HG03442 (cell line): Measurements from ENCODE around the gene TIMM10B.

Experiments used
- ATAC-seq: cut with Tn5 transposase; IDR thresholded peaks from one replicate; pipeline ENCODE4 v1.9.1; 2021; ENCODE audit warnings: mild to moderate bottlenecking, moderate library complexity; ENCODE audit not compliant: unreplicated experiment

TIMM10B gene

DNA sequence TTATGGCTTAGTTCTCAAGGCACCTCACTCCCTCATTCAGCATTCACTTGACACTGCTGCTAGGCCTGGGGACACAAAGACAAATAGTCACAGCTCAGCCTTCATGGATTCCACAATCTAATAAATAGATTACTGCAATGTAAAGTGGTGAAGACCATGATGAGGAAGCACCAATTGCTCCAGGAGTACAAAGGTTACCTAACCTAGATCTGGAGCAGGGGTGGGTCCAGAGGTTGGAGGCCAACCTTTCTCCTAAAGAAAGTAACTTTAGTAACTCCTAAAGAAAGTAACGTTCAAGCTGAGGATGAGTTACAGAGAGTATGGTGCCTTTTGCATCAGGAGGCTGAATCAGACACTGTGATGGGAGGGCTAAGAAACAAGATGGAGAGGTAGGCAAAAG is 11.7 kb upstream of the TIMM10B start:
- ATAC-seq, result no peak

DNA sequence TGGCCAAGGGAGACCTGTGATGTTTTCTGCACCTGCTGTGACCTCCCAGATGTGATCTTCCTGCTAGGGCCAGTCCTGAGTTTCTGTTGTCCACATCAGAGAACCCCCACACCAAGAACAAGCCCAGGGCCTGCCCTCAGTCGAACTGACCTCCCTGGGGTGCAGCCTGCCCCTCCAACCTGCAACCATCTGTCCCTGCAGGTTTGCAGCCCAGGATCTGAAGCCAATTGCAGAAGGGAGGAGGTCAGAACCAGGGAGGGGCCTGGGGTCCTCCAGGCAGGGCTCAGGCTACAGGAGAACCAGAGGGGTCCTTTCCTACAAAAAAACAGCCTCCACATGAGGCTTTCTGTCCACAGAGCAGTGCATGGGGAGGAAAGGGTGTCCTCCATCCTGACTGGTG is 8.4 kb upstream of the TIMM10B start:
- ATAC-seq, result no peak

DNA sequence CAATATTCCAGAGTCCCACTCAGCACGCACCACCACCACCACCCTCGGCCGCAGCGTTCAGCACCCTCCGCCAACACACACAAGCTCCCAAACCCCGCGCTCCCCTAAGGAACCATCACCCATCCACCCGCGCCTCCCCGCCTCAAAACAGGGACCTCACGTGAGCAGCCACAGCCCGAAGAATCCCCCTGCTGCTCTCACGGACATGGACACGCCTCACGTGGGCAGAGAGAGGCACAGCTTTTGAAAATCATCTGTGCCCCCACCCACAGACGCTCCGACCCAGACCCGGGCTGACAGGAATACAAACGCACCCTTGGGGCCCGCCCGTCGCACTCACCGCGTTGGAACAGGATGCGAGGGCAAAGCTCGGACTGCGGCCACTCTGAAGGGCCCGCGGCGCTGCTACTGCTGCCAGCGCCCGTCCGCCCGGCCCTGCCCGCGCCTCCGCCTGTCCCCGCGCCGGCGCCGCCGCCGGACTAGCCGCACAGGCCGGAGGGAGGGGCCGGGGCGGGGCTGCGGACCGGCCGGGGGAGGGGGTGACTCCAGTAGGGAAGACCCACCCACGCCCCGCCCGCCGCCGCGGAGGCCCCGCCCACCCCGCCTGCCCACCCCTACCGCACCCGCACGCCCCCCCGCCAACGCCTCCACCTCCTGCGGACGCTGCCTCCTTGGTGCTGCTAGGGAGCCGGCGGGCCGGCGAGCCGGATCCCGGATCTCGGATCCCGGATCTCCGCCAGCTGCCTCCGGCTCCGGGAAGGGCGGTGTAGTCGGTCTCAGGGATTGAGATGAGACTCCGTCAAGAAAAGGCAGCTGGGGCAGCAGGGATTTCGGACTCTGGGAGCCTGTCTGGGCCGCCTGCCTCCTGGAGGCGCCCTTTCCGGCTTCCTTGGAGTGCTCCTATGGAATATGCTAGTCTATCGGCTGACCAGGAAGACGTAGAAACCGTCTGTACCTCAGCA is 7.6 kb upstream of the TIMM10B start, which contains the start of gene TRIM3:
Gene TRIM3, minus strand, starts transcription at position 491 of the 962 bp plus-strand sequence. CDS start 8,246 bp downstream, outside the sequence.
- ATAC-seq, result peak; percentile 64

DNA sequence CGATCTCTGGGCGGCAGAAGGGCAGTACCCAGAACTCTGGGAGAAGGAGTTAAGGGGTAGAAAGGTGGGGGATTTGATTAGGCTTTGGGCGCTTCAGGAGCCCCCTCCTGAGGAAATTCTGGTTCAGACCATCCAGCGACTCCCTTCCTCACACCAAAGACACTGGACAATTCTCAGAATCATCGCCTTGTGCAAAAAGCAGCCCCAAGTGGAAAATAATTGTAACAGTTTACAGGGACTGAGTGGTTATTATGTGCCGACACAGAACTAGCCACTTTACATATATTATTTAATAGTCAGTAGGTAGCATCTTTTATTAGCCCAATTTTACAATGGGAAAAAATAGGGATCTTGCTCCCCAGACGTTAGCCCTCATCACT is 6.9 kb upstream of the TIMM10B start:
- ATAC-seq, result no peak

DNA sequence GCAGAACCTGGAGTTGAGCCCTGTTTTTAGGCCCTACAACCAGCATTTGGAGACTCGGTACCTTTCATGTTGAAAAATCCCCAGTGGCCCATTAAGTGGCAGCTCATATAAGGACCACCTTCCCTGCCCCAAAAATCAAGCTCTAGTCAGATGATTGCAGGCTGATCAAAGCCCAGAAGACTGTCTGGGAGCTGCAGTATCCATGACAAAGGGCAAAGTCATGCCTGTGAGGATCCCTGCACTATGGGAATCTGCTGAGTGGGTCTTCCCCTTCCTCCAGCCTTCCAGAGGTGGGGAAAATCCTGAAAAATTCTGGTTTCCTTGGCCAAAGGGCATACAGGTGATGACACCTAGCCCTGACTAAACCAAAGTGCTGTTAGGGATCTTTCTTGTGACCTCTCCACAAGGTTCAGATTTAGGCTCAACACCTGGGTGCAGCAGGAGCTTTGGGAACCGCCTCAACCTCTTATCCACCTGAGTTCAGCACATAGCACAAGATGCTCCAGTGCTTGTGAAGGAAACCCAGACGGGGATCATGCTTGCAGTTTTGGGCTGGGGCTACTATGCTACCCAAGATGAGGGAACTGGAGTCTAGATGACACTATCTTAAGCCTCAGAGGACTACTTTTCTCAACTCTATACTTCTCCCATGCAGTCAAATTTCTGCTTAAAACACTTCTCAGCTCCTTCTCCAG is 6.3 kb upstream of the TIMM10B start:
- ATAC-seq, result no peak

DNA sequence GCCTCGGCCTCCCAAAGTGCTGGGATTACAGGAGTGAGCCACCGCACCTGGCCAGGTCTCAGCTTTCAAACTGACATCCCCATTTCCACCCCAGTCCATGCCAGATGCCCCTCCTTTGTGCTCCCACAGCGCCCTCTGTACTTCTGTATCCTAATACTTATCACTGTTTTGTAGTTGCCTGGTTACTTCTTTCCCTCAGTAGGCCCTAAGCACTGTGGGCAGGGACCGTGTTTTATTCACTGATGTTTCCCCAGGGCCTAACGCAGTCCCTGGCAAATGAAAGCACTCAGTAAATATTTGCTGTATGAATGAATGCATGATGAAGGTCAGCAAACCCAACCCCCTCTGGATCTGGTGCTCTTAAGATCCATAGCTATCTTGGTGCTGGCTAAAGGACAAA is 5.4 kb upstream of the TIMM10B start:
- no peak for ATAC-seq

DNA sequence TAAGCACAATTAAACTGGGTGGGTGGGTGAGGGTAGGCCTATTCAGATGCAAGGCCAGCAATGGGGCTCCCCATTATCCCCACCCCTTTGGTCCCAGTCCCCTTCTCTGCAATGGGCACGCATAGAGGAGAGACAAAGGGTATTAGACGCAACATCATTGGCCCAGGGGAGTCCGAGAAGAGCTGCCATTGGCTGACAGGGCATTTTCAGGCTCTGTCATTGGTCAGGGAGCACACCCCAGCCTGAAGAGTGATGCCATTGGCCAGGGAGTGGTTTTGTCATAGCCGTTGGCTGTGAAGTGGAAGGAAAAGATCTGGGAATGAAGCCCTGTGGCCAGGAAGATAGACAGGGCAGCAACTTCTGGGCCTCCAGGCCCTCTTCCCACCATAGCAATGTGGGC is 4.7 kb upstream of the TIMM10B start:
- no peak for ATAC-seq

DNA sequence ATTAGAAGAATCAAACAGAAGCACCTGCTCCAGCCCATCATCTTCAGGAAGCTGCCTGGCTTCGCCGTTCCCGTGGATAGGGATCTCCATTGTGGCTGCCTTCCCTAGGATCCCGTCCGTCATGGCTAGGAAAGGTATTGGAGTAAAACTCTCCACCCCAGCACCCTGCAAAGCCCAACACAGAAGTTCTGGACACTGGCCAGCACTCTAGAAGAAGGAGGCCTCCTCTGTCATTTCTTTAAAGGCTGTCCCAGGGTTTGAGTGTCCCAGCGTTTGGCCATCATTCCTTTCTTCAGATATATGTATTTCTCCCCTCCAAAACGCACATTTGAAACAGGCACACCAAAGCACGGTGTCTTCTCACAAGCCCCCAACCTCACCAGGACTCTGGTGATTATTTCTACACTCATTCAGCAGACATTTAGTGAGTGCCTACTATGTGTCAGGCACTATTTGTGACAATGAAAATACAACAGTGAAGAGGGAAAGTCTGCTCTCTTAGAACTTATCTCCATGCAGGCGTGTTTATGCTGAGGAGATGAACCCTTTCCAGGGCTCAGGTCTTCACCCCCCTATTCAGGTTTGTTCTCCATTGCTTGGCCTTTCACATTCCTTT is 894 bp upstream of the TIMM10B start:
- ATAC-seq, result no peak

DNA sequence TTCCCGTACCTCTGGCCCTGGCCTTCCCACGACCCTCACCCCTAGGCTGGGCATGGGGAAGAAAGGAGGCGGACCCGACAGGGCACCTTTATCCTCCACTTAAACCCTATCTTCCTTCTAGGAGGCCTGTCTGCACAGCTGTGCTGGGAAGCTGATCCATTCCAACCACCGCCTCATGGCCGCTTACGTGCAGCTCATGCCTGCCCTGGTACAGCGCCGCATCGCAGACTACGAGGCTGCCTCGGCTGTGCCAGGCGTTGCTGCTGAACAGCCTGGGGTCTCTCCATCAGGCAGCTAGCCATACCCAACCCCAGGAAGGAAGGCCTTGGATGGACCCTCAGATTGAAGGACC is 599 bp downstream of the TIMM10B start:
- ATAC-seq, result peak; percentile 1

DNA sequence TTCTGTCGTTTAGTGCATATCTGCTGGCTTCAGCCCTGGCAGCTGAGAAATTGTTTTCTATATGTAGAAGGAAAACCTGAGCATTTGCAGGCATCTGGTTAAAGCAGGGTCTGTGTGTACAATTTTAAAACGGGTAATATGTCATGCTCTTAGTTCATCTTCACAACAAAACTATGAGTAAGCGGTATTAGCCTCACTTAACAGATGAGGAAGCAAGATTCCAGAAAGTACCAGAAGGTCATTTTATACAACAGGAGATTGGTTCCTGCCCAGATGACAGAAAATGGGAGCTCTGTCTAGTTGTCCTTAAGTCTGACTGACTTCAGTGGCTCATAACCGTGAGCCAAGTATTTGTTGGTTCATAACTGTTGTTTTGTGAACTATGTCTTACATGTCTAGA is 1.1 kb downstream of the TIMM10B start:
- ATAC-seq, result no peak

DNA sequence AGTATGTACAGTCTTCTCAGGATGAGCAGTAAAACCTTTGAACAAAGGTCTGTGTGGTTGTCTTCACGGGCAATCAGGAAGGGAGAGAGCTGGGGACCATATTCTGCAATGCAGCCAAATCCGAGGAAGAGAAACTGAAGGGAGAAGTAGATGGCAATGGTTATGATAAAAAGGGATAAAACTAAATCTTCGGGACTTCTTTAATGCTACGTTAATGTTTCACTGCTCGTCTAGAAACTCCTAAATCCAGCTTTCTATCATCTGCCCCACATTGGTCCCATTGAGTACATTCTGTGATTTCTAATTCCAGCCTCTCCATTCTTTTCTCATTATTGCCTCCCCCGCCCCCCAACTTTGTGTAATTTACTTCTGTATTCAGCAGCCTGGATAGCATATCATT is 1.7 kb downstream of the TIMM10B start:
- ATAC-seq, result no peak

DNA sequence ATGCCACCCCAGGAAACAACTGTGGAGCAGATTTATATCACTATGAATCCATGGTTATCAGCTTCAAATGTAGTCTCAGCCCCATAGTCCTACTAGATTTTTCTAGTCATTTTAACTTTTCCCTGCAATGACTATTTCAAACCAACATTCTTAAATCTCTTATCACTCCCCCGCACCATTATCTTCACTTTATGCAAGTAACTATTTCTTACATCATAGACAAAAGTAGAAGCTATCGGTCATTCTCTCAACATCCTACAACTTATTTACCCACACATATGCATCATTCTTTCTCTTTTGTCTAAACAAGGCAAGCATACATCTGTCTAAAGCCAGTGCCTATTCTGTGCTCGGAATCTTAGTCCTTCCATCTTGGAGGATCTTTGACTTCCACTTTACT is 4.4 kb downstream of the TIMM10B start:
- ATAC-seq, result no peak

DNA sequence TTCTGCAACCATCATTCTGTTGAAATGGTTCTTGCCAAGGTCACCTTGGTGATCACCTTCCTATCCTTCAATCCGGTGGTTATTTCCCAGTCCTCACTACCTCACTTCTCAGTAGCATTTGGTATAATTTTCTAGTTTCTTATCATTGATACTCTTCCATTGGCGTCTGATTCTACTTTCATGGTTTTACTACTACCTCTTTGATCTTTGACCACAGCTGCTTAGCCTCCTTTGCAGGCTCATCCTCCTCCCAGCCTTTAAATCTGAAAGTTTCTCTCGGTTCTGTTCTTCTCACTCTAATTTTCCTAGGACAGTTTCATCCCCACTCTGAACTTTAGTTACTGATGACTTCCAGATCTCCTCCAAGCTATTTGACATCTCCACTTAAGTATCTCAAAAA is 5.0 kb downstream of the TIMM10B start:
- no peak for ATAC-seq

DNA sequence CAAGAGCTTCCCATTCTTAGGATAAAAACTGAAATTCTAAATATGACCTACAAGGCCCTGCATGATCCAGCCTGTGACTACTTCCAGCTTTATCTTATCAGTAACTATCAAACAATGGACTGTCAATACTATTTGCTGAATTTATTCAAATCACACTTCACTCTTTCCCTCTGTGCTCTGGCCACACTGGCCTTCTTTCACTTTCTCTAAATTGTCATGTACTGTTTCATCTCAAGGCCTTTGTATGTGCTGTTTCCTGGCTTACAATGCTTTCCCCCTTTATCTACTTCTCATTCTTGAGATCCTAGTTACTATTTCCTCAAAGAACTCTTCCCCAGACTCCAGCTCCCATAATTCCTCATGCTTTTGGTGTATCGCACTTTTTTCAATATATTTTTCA is 5.6 kb downstream of the TIMM10B start:
- no peak for ATAC-seq

DNA sequence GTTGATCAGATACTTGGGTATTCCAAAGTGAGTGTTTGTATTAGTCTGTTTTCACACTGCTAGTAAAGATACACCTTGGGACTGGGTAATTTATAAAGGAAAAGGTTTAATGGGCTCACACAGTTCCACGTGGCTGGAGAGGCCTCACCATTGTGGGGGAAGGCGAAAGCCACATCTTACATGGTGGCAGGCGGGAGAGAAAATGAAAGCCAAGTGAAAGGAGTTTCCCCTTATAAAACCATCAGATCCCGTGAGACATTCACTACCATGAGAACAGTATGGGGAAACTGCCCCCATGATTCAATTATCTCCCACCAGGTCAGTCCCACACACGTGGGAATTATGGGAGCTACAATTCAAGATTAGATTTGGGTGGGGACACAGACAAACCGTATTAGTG is 7.0 kb downstream of the TIMM10B start:
- ATAC-seq, result no peak

DNA sequence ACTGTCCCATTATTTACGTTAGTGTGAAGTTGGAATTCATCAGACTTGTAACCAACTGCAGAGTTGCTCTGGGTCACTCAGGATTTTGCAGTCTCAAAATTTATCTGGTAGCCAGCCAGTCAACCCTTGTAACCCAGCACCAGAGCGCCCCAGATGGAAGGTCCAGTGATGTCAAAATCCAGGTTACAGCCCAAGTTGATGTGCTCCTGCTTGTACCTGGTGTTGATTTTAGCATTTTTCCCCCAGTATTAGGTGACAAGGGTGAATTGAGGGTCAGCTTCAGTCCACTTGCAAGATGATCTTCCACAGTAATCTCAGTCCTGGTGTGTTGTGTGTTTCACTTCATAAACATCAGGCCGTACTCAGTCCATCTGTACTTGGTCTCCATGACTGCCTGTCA is 7.5 kb downstream of the TIMM10B start:
- ATAC-seq, result no peak

DNA sequence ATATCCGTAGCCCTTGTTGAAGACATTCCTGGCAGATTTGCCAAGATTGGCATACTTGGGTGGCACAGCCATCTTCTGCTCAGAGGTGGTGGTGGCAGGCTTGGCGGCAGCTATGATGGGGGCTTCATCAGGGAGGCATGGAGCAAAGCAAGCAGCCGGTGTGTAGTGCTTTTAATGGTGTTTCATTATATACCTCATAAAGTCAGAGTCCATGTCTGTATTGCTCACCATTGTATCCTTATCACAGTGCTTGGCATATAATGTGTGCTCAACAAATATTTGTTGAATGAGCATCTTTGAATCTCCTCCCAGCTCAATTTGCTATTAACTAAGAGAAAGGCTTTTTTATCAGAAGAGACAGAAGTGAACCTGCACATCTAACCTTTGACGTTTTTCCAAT is 8.0 kb downstream of the TIMM10B start:
- ATAC-seq, result no peak

DNA sequence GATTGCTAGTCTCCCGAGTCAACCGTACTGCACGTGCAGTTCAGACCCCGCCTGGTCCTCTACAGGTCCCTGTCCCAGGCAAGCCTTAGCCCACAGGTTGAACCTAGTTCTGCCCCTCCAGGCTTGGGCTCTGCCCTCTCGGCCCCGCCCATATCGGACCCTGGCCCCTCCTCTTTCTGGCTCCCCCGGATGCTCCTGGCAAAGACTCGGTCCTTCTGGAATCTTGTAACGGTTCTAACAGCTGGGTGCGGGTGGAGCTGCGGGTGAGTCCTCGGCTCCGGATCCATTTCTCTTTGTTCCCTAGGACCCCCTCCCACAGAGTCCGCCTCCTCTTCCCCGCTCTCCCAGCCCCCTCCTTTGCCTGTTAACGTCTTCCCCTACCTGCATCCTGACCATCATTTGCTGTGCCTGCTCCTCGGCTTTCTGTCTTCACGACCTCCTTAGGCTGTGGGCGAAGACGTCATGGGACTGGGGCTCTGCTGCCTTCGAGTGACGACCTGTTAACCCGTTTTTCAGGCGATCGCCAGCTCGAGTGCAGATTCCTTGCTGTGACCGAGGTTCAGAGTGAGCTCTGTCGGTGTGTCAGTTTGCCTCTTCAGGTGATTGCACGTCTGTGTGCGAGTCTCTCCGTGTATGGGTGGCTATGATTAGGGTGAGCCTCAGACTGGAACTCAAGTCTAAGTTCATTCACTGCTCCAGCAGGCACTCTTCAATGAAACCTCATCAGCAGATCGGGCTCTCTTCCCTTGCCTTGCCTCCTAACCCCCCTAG is 16.0 kb downstream of the TIMM10B start, which contains the start of gene DNHD1:
Gene DNHD1, plus strand, starts transcription at position 212 of the 771 bp plus-strand sequence. CDS start 936 bp downstream, outside the sequence.
- ATAC-seq, result no peak

DNA sequence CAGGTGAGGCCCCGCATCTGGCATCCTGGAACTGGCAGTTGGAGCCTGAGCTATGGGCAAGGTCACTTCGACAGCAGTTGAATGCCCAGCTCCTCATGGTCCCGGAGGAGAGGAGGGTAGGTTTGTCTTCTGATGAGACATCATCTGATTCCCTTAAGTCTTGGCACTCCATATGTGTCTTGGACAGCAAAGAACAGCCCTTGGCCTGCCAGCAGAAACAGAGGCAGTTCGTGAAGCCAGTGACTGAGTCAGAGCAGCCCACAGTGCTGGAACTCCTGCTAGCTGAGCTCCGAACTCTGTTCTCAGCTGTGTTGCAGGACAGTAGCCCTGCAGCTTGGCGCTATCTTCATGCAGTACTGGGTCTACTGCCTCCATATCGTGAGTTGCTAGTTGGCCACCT is 16.8 kb downstream of the TIMM10B start:
- no peak for ATAC-seq

DNA sequence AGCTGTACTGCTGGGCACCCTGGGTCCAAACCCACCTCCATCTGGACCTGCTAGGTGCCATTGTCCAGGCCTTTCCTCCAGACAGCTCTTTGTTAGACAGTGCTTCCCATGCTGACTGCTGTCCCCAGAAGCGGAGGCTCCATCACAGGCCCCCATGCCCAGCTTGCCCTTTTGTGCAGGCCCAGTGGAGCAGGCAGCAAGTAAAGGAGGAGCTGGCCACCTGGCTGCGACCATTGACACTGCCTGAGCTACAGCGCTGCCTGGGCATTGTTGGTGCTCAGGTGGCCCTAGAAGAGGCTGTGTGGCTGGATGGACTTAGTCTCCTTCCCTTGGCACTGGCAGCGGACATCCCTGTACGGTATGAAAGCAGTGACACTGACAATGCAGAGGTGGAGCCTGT is 17.2 kb downstream of the TIMM10B start:
- ATAC-seq, result no peak

DNA sequence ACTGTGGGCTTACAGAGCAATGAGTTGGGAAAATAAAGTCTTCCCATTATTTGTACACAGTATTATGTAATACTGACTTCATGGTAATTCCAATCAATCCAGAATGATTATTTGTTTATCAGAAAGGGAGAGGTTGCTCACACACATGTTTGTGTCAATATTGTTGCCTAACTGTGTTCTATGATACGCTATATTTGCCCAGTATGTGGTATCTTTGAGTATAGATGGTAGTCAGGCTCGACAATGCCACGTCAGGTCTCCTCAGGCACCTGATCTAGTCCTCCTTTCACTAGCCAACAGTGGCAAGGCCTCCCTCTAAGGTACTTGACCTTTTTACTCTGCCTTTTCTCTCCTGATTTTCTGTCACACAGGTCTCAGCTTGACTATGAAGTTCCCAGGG is 21.1 kb downstream of the TIMM10B start:
- no peak for ATAC-seq
